GM20431 (cell line): ENCODE results near the gene KRTAP5-3.
"Not testable (repeated sequence)": the region's sequence is repeated elsewhere in the genome, so short reads cannot be mapped to it uniquely, and the experiment has no call there.

ENCODE experiments used
- in situ Hi-C: fragments of 300-500 bp; cut with MseI, MboI; formaldehyde crosslinking; loops from one replicate; pipeline ENCODE4 v1.15.0; 2020; ENCODE audit warnings: low sequenced_read_pairs; ENCODE audit not compliant: unreplicated experiment

Gene KRTAP5-3

GRCh38 chr11:1589191-1589963 is 18.9 kb downstream of the KRTAP5-3 start:
- in situ Hi-C loops = not testable (repeated sequence)

DNA sequence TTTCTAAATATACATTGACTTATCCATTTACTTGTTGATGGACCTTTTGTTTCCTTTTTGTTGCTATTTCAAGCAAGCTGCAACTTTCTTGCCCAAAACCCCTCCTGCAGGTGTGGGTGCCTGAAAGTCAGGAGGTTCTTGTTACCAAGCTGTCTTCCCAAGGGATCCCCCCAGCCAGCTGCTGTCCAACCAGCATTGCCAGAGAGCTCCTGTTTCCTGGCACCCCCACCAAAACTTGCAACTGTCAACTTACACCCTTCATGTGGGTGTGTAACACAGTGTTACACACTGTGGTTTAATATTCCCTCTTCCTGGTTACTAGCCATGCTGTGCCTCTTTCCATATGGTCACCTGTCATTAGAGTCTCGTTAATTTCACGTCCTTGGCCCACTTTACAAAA is 21.6 kb downstream of the KRTAP5-3 start:
- in situ Hi-C loops = no loop called here

GRCh38 chr11:1584661-1585370 is 23.4 kb downstream of the KRTAP5-3 start, which contains the start of gene KRTAP5-1:
Gene KRTAP5-1 (minus strand): TSS chr11:1585283. CDS start chr11:1585249, 34 bp downstream.
- in situ Hi-C loops = not testable (repeated sequence)

GRCh38 chr11:1582909-1583308 is 25.4 kb downstream of the KRTAP5-3 start:
- in situ Hi-C loops = not testable (repeated sequence)

- in situ Hi-C loops = no loop called here
Measured at GRCh38 chr11:1581976-1582375, 26.3 kb downstream of the KRTAP5-3 start.

GRCh38 chr11:1576825-1577224 is 31.4 kb downstream of the KRTAP5-3 start:
- in situ Hi-C loops = no loop called here

- in situ Hi-C loops = not testable (repeated sequence)
Measured at GRCh38 chr11:1575756-1576155, 32.5 kb downstream of the KRTAP5-3 start.

- in situ Hi-C loops = no loop called here
Measured at GRCh38 chr11:1574933-1575242, 33.4 kb downstream of the KRTAP5-3 start.

DNA sequence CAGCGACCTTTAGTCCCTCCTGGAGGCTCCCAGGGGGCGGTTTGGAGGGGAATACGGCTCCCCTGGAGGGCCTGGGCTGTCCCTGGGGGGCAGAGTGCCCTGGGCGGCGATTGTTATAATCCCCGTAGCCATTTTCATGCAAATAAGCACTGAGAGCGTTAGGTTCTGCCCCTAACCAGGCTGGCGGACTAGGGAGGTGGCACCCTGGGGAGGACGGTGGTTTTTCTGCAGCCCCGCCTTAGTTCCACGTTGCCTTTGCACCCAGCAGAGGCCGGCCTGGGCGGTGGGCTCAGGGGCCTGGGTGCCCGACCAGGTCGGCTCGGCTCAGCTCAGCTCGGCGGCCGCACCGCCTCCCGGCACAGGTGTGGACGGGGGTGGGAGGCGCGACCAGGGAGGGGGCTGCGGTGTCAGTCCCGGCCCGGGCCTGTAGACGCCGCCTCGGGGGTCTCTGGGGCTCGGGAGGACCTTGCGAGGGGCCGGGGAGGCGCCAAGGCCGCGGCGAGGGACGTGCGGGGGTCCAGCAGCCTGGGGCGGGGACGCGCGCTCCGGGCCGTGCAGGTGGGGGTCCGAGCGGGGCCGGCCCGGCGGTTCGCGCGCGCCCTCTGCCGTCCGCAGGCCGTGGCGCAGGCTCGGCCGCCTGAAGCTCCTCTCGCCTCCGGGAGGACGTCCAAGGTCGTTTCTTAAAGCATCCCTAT is 33.9 kb downstream of the KRTAP5-3 start:
- in situ Hi-C loops = no loop called here

DNA sequence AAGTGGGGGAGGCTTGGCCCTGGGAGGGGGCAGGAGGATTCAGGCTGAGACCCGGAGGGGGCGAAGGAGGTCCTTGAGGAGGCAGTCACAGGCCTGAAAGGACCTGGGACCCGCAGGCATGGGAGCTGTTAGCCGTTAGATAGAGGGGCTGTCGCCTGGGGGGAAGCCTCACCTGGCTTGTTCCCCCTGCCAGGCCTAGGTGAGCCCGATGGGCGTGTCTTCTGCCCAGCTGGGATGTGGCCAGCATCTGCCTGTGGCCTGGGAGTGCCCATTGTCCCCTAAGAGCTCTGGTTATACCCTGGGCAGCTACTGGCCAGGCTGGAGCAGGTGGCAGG is 34.4 kb downstream of the KRTAP5-3 start:
- in situ Hi-C loops = no loop called here

GRCh38 chr11:1573077-1573902 is 35.0 kb downstream of the KRTAP5-3 start:
- in situ Hi-C loops = no loop called here

- in situ Hi-C loops = no loop called here
Measured at GRCh38 chr11:1572197-1573076, 35.8 kb downstream of the KRTAP5-3 start, which contains the start of gene DUSP8. Gene DUSP8 (minus strand): TSS chr11:1572271. CDS start chr11:1565826, 6,445 bp downstream.

GRCh38 chr11:1571760-1572196 is 36.5 kb downstream of the KRTAP5-3 start:
- in situ Hi-C loops = no loop called here

DNA sequence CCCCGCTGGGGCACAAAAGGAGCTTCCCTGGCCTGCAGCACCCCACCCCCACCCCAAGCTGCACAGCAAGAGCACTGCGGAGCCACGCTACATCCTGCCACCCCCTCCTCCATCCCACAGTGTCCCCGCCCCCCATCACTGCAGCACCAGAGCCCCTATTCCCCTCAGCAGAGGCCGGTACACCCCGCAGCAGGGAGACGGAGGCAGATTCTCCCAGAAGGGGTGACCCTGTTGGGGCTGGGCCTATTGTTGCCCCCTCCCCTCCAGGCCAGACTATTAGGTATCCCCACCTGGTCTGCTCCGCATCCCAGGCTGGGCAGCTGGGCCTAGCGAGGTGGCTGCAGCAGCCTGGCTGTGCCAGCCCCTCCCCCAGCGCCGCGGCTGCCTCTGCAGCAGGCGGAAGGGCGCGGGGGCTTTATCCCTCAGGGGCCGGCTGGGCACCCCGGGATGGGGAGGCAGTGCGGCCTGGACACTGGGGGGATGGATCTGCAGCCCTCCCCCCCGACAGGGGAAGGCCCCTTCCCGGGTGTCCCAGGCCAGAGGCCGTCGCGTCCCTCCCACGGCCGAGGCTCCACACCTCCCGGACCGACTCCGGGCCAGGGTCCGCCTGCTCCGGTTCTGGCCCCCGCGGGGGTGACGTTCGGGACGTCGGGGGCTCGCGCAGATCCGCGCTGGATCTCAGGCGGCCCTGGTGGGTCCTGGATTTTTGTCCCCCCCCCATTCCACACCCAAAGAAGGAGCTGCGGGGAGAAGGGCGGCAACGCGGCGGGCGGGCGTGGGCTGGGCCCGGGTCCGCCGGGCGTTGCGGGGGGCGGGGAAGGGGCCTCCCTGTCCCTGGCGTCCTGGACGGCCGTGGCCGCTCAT is 37.1 kb downstream of the KRTAP5-3 start:
- in situ Hi-C loops = no loop called here

GRCh38 chr11:1570531-1570895 is 37.8 kb downstream of the KRTAP5-3 start:
- in situ Hi-C loops = no loop called here

GRCh38 chr11:1570001-1570453 is 38.2 kb downstream of the KRTAP5-3 start:
- in situ Hi-C loops = no loop called here

DNA sequence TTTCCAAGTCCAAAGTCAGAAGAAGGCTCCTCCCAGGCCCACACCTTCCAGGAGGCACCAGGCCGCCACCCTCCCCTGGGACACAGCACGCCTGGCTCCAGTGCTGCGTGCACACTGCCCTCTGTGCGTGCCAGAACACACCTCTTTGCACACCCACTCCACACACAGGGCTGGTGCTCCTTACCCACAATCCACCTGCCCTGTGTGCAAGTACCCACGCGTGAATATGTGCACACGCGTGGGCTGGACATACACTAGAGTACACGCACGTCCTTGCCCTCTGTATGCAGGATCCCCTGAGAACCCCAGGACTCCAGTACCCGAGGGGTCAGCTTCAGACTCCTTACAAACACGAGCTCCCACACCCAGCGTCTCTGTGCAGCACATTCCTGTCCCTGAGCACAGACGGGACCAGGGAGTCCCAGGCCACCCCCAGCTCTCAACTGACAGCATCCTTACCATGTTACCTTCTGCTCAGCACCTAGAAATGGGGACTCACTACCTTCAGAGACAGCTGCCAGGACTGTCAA is 38.9 kb downstream of the KRTAP5-3 start:
- in situ Hi-C loops = no loop called here

DNA sequence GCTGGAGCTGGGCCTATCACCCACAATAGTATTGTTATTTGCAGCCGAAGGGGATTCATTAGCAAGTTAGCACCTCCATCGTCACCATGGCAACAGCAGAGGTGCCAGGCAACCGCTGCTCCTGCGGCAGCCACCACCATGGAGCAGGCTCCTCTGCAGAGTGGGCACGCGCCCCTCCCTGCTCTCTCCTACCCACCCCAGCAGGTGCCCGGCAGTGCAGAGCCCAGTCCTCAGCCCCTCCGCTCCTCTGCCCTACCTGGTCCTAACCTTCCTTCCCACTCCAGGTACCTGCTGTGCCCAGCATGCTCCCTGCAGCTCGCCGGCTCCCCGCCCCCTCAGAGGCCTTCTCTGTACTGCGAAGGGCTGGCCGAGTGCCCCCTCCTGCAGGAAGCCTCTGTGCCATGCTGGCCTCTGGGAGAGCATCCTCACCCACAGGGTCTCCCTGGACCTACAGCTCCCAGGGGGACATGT is 39.8 kb downstream of the KRTAP5-3 start:
- in situ Hi-C loops = no loop called here
